ENCODE data around the gene SLIT3.

DNA sequence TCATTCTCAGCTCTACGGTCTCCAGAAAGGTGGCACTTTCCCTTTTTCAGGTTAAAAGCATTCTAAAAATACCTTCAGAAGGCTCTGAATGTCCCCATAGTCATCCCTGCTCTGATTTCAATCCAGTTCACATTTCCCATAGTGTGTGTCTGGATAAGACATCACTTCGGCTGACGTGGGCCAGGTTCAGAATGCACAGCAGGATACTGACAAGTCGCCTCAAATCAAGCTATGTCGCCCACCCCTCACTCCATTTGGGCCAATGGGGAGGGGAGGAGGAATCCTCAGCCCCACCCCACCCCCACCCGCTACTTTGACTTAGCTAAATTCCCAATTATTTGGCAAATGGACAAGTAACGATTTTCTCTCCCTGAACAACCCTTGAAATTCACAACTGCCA lies 148.0 kb downstream of the SLIT3 start:
- no peak for TF ChIP-seq POLR2A (IDR thresholded peaks at IDR 0.05; ENCODE audit: low read length)
- no peak for TF ChIP-seq GATA1 (IDR thresholded peaks at IDR 0.05; ENCODE audit: low read depth, low read length)

All from erythroblast (primary cell).